GM18508 (cell line): ENCODE measurements around the gene MYLK.

Source experiments
- ATAC-seq: cut with Tn5 transposase; IDR thresholded peaks from one replicate; pipeline ENCODE4 v1.9.1; 2021; ENCODE audit warnings: moderate number of reproducible peaks; ENCODE audit not compliant: insufficient read depth, unreplicated experiment

Gene MYLK

DNA sequence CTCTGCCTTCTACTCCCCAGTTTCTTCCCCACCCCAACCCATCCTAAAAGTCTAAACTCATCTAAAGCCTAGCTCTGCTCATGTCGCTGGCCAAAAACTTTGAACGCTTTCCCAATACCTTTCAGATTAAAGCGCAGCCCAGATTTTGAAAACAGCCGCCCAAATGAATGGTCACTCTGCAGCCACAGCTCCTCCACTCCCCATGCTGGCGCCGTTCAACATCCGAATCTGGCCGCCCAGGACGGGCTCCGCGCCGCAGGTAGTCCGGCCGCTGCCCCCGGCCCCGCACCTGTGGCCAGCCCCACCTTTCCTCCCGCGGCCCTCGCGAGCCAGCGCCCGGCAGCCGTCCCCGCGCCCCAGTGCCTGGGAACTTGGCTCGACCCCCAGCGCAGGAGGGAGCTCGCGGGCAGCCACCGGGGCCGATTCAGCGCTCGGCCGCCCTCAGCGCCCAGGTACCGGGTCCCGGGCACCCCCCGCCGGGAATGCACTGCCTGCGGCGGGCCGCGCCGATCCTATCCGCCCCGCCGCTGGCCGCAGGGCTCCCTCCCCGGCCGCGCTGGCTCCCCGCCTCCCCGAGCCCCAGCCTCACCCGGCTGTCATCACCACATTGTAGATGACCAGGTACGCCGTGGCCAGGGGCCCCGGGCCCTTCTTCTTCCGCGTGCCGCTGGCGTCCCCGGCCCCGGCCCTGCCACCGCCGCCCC lies 299.7 kb downstream of the MYLK start:
- peak; percentile 5 for ATAC-seq

DNA sequence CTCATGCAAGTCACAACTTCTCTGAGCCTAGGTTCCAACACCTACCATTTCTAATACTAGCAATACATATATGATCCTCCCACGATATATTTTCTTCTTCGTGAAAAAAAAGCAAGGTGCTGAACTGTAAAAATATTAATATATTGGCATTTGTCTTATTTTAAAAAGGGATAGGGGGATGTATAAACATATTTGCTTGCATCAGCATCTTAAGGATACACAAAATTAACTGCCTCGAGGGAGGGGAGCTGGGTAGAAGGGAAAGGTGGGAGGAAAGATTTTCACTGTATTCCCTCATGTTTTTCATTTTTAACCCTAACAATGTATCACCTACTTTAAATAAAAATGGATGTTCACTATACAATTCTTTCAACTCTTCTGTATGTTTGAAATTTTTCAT lies 300.6 kb downstream of the MYLK start:
- no peak for ATAC-seq

DNA sequence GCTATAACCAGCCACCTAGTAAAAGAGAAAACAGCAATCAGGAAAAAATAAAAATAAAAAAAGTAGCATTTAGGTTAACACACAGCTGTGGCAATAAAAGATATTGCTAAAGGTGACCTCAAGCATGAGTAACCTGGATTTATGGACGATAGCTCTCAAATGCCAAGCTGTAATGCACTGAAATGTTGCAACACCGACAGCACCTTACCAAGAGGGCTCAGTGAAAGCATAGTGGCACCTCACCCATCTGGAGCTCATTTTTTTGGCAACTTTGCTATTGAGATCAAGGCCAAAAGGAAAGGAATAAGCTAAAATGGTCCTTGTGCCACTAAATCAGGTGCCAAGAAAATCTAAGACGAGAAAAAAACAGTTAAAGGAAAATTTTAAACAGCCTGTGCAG lies 301.8 kb downstream of the MYLK start:
- no peak for ATAC-seq

DNA sequence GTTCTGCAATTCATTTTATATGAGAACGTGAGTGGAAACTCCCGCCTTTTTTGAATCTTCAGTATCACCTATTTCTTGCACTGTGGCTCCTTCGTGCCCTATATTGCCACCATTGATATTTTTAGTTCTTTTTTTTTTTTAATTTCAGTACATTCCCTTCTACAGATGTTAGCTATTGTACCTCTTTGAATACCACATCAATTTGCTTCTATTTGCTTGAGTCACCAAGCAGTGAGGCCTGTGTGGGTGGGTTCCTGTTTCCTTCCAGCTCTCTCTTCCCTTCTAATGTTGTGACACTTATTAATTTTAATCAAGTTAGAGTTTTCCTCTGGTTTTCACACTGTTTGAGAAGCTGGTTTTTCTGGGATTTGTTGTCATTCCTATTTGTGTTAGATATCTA lies 308.0 kb downstream of the MYLK start:
- ATAC-seq = no peak

DNA sequence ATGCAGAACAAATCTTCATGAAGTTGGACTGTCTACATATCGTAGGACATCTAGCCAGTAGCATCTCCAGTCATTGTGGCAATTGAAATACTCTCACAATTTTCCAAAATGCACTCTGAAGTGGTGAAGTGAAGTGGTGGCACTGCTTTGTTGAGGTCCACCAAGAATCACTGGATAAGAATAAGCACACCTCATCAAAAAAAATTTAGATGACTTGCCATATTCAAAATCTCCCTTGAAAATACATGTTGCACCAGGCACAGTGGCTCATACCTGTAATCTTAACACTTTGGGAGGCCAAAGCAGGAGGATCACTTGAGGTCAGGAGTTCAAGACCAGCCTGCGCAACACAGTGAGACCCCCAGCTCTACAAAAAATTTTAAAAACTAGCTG lies 312.2 kb downstream of the MYLK start:
- no peak for ATAC-seq

DNA sequence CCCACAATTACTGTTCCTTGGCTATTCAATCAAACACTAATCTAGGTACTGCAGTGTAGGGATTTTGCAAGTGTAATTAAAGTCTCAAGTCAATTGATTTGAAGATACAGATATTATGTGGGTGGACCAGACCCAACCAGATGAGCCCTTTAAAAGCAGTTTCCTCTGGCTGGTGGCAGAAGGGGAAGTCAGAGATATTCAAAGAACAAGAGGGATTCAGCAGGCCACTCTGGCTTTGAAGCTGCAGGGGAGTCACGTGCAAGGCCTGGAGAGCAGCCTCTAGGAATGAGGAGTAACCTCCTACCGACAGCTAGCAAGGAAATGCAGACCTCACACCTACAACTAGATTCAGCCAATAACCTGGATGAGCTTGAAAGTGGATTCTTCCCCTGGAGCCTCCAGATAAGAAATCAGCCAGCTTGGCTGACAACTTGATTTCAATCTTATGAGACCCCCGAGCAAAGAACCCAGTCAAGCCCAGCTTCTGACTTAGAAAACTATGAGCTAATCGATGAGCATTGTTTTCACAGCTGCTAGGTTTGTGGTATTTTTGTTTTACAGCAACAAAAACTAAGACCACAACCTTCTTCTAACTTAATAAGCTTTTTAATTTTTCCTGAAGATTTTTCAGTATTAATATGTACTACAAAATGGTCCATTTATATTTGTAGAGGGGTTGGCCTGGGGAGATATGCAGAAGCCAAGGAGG lies 312.7 kb downstream of the MYLK start:
- ATAC-seq = no peak

DNA sequence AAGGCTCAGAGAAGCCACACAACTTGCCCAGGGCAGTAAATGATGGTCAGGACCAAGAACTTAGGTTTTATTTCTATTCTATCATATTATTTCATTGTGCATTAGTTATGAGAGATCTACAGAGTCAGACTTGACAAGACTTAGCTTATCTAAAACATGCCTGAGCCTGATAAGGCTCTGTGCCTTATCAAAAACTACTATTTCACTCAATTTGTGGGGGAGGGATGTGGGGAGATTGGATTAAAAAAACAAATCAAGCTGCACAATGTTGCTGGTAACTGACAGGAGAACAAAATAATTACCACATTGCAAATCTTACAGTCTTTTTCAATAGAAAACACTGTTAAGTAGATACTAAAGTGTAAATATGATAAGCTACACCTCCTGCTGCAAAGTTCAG lies 315.3 kb downstream of the MYLK start:
- no peak for ATAC-seq

DNA sequence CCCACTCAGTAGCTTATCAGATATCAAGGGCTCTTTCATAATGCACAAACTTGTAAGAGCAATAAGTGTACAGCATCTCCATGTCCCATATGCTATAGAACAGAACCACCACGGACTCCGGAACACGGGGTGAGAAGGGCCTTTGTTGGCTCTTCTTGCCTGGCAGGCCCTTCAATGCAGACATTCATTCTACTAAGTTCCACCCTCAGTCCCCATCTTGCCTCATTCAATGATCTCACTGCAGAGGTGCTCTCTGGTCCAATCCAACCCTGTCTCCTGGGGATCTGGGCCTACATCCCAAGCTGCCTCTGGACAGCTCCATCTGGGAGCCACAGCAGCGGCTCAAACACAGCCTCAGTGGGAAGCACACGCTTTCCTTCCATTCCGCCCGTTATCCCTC lies 316.1 kb downstream of the MYLK start:
- ATAC-seq = no peak

DNA sequence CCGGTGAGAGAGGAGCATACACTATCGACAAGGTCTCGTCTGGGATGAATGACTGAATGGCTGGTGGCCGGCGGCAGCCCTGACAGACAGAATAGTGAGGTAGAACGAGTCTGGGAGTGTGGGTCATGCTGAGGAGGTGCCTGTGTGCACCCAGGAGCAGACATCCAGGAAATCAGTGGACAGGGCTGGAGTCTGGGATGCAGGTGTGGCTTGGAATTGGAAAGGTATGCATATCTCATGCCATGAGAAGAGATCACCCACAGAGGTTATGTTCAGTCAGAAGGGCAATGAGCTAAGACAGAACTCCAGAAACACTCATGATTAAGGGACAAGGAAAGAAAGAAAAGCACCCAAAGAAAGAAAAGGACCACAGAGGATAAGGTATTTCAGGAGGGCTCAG lies 320.1 kb downstream of the MYLK start:
- no peak for ATAC-seq

DNA sequence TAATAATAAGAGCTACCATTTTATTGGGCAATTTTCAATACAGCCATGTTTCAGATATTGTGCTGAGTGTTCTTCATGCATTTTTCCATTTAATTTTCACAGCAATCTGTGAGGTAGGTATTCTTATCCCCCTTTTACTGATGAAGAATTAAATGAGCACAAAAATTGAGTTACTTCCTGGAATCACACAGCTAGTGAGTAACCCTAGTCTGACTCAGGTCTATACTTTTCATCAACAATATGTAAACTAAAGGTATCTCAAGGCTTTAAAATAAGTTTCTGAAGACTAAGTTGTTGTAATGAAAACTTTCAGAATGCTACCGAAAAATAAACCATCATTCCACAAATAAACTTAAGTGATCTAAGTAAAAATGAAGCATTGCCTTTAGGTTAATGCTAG lies 321.6 kb downstream of the MYLK start:
- no peak for ATAC-seq

DNA sequence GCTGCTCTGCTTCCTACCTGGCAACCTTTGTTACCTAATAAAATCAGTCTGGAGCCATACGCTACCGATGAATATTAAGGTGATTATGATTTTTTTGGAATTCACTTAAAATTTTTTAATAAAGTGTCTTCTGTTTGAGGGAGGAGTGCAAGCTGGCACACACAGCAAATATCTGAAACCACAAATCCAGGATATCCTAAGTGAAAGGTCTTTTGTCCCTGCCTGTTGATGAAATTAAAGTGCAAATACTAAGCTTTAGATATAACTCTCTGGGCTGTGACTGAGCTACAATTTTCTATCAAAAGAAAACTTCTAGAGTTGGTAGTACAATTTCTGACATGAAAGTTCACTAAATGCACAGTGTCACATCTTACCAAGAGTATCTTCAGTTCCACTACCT lies 322.9 kb downstream of the MYLK start:
- ATAC-seq = no peak
